Measurements from ENCODE around the gene ZNF507. TPM values are rescaled to one million over a fixed set of nuclear protein-coding genes. Genes with fewer than 3 reads are reported as not detected.

The ZNF507 gene
- total and polyA plus RNA-seq, 2 experiments from 2014 or later = 4.7 to 11.8 TPM

GRCh38 chr19:32343550-32344262 lies 1.7 kb upstream of the ZNF507 start:
- H4K20me1 ChIP-seq (ENCODE audit: insufficient read depth, poor library complexity, severe bottlenecking) = no peaks in the 10 kb centered on the region
- no peak overlapping the region for H3K4me3 ChIP-seq
- peaks cover 6% of the 10 kb centered on the region for H3K4me1 ChIP-seq (ENCODE audit: insufficient read depth)
- no peak overlapping the region for H3K4me2 ChIP-seq
- no peak overlapping the region for H3K27ac ChIP-seq
- no peak overlapping the region for H2AFZ ChIP-seq
- 81% methylated on average over 11 of the region's 11 CpGs for WGBS (ENCODE audit: low lambda C conversion rate, missing lambda C conversion rate)
- no peaks in the 10 kb centered on the region for H3K9me2 ChIP-seq (replicated peaks; ENCODE audit: insufficient read depth)
- DNase-seq (ENCODE audit: low spot score) = no peak
- no peaks in the 10 kb centered on the region for H3K9me3 ChIP-seq (ENCODE audit: low read depth)
- peaks cover 28% of the 10 kb centered on the region for H3K79me2 ChIP-seq
- TF ChIP-seq EZH2phosphoT487 (IDR thresholded peaks at IDR 0.05; ENCODE audit: low read depth, severe bottlenecking, unreplicated experiment) (no peak), EZH2 (IDR thresholded peaks at IDR 0.05; ENCODE audit: borderline replicate concordance) (no peak), CTCF (IDR thresholded peaks at IDR 0.05; ENCODE audit: poor library complexity) (no peak)
- no peaks in the 10 kb centered on the region for H3K36me3 ChIP-seq (replicated peaks; ENCODE audit: insufficient read depth, low read depth)
- H3K27me3 ChIP-seq = no peaks in the 10 kb centered on the region

DNA sequence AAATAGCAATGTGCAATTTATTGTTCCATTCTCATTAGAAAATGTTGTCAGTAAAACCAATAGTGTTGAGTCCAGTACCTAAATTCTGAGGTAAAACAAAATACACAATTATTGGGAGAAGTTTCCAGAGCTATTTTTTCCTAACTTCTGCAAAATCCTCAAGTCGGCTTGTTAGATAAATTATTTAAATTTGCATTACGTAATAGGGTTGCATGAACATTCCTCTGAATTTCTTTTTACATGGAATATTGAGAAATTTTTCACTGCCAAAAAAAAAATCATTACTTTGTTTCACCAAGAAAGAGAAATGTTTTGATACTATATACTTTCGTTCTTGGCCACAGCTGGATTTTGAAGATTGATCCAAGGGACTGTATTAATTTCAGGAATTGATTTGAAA lies 1.5 kb downstream of the ZNF507 start:
- WGBS (ENCODE audit: low lambda C conversion rate, missing lambda C conversion rate) = 81% methylated on average over 3 of the region's 3 CpGs
- H3K4me3 ChIP-seq = peak overlapping the region; percentile 82
- H3K9me3 ChIP-seq (ENCODE audit: low read depth) = no peaks in the 10 kb centered on the region
- no peak overlapping the region for H2AFZ ChIP-seq
- peaks cover 3% of the 10 kb centered on the region for H4K20me1 ChIP-seq (ENCODE audit: insufficient read depth, poor library complexity, severe bottlenecking)
- peaks cover 50% of the 10 kb centered on the region for H3K79me2 ChIP-seq
- peak overlapping the region; percentile 89 for H3K4me2 ChIP-seq
- no peak overlapping the region for H3K27ac ChIP-seq
- no peak for TF ChIP-seq CTCF (IDR thresholded peaks at IDR 0.05; ENCODE audit: poor library complexity)
- no peak for TF ChIP-seq EZH2phosphoT487 (IDR thresholded peaks at IDR 0.05; ENCODE audit: low read depth, severe bottlenecking, unreplicated experiment)
- TF ChIP-seq EZH2 (IDR thresholded peaks at IDR 0.05; ENCODE audit: borderline replicate concordance) = no peak
- no peaks in the 10 kb centered on the region for H3K27me3 ChIP-seq
- H3K4me1 ChIP-seq (ENCODE audit: insufficient read depth) = peaks cover 22% of the 10 kb centered on the region
- no peak for DNase-seq (ENCODE audit: low spot score)
- no peaks in the 10 kb centered on the region for H3K9me2 ChIP-seq (replicated peaks; ENCODE audit: insufficient read depth)
- H3K36me3 ChIP-seq (replicated peaks; ENCODE audit: insufficient read depth, low read depth) = no peaks in the 10 kb centered on the region

DNA sequence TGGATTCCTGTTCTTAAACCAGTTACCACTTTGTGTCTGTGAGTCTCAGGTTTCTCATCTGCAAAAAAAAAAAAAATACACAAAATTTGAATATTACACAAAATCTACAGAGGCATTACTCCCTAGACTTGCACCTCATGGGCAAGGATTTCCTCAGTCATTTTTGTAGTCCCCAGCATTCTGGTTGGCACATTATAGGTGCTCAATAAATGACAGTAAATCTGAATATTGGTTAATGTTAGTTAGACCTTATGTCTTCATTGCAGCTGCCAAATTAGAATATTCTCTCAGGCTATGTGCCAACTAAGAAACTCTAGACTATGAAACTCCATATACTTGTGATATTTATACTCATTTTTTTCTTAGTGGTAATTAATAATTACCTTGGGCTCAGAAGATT lies 2.2 kb downstream of the ZNF507 start:
- Histone ChIP-seq H2AFZ (no peak overlapping the region), H3K4me2 (peak overlapping the region; percentile 89)

More for the DNA sequence above, 2.2 kb downstream of the ZNF507 start:
- H4K20me1 ChIP-seq (ENCODE audit: insufficient read depth, poor library complexity, severe bottlenecking) = peaks cover 3% of the 10 kb centered on the region
- H3K9me3 ChIP-seq (ENCODE audit: low read depth) = no peaks in the 10 kb centered on the region
- peaks cover 57% of the 10 kb centered on the region for H3K79me2 ChIP-seq
- no peak for DNase-seq (ENCODE audit: low spot score)
- H3K4me3 ChIP-seq = no peak overlapping the region
- TF ChIP-seq EZH2 (IDR thresholded peaks at IDR 0.05; ENCODE audit: borderline replicate concordance) (no peak), EZH2phosphoT487 (IDR thresholded peaks at IDR 0.05; ENCODE audit: low read depth, severe bottlenecking, unreplicated experiment) (no peak), CTCF (IDR thresholded peaks at IDR 0.05; ENCODE audit: poor library complexity) (no peak)
- H3K27ac ChIP-seq = no peak overlapping the region
- H3K4me1 ChIP-seq (ENCODE audit: insufficient read depth) = peaks cover 22% of the 10 kb centered on the region
- H3K36me3 ChIP-seq (replicated peaks; ENCODE audit: insufficient read depth, low read depth) = no peaks in the 10 kb centered on the region
- H3K9me2 ChIP-seq (replicated peaks; ENCODE audit: insufficient read depth) = no peaks in the 10 kb centered on the region
- no peaks in the 10 kb centered on the region for H3K27me3 ChIP-seq
